HG02852 (cell line): ENCODE data around the gene SYT12.

ENCODE experiments used
- ATAC-seq: cut with Tn5 transposase; IDR thresholded peaks from one replicate; pipeline ENCODE4 v1.9.1; 2021; ENCODE audit warnings: mild to moderate bottlenecking, moderate library complexity; ENCODE audit not compliant: unreplicated experiment

SYT12 gene

GRCh38 chr11:67027483-67027930 lies 4.6 kb downstream of the SYT12 start:
- ATAC-seq: no peak

GRCh38 chr11:67027943-67028542 lies 5.1 kb downstream of the SYT12 start:
- ATAC-seq: peak; percentile 57

GRCh38 chr11:67029146-67029545 lies 6.2 kb downstream of the SYT12 start:
- ATAC-seq: no peak

GRCh38 chr11:67030976-67031375 lies 8.0 kb downstream of the SYT12 start:
- ATAC-seq: no peak

- no peak for ATAC-seq
Measured at GRCh38 chr11:67031791-67032561, 9.0 kb downstream of the SYT12 start.

GRCh38 chr11:67032830-67033551 lies 10.1 kb downstream of the SYT12 start:
- ATAC-seq: no peak

GRCh38 chr11:67033661-67034166 lies 10.8 kb downstream of the SYT12 start:
- no peak for ATAC-seq

GRCh38 chr11:67034350-67034749 lies 11.4 kb downstream of the SYT12 start:
- ATAC-seq: no peak

GRCh38 chr11:67040147-67040546 lies 17.2 kb downstream of the SYT12 start:
- no peak for ATAC-seq

- no peak for ATAC-seq
Measured at GRCh38 chr11:67041602-67042001, 18.7 kb downstream of the SYT12 start.

- ATAC-seq: no peak
Measured at GRCh38 chr11:67043572-67044349, 20.8 kb downstream of the SYT12 start.

GRCh38 chr11:67044496-67044895 lies 21.6 kb downstream of the SYT12 start:
- ATAC-seq: no peak

GRCh38 chr11:67045314-67045713 lies 22.4 kb downstream of the SYT12 start:
- ATAC-seq: no peak

- ATAC-seq: no peak
Measured at GRCh38 chr11:67048515-67049130, 25.7 kb downstream of the SYT12 start.

- ATAC-seq: no peak
Measured at GRCh38 chr11:67050139-67050538, 27.2 kb downstream of the SYT12 start.

- ATAC-seq: no peak
Measured at GRCh38 chr11:67051180-67051893, 28.4 kb downstream of the SYT12 start.

GRCh38 chr11:67051945-67052488 lies 29.1 kb downstream of the SYT12 start:
- no peak for ATAC-seq

GRCh38 chr11:67052891-67053290 lies 30.0 kb downstream of the SYT12 start:
- ATAC-seq: no peak

GRCh38 chr11:67053896-67054329 lies 31.0 kb downstream of the SYT12 start:
- no peak for ATAC-seq
